GM19395 (cell line): ENCODE data around the gene VWDE.

Source experiments
- ATAC-seq: cut with Tn5 transposase; IDR thresholded peaks from one replicate; pipeline ENCODE4 v1.9.1; 2021; ENCODE audit warnings: mild to moderate bottlenecking, moderate library complexity; ENCODE audit not compliant: unreplicated experiment

Gene VWDE

GRCh38 chr7:12337095-12337494 is 66.6 kb downstream of the VWDE start:
- ATAC-seq = no peak

GRCh38 chr7:12328888-12329770 is 74.5 kb downstream of the VWDE start:
- no peak for ATAC-seq

GRCh38 chr7:12327922-12328321 is 75.7 kb downstream of the VWDE start:
- no peak for ATAC-seq

GRCh38 chr7:12325646-12326045 is 78.0 kb downstream of the VWDE start:
- no peak for ATAC-seq

- no peak for ATAC-seq
Observed at GRCh38 chr7:12323415-12323814, 80.2 kb downstream of the VWDE start.

GRCh38 chr7:12322903-12323300 is 80.8 kb downstream of the VWDE start:
- ATAC-seq = peak; percentile 71

GRCh38 chr7:12322284-12322902 is 81.3 kb downstream of the VWDE start:
- no peak for ATAC-seq

- no peak for ATAC-seq
Observed at GRCh38 chr7:12320987-12321647, 82.5 kb downstream of the VWDE start.

- no peak for ATAC-seq
Observed at GRCh38 chr7:12320241-12320986, 83.3 kb downstream of the VWDE start.

- no peak for ATAC-seq
Observed at GRCh38 chr7:12317675-12318074, 86.0 kb downstream of the VWDE start.

- ATAC-seq = no peak
Observed at GRCh38 chr7:12316925-12317324, 86.7 kb downstream of the VWDE start.

GRCh38 chr7:12315049-12315448 is 88.6 kb downstream of the VWDE start:
- ATAC-seq = no peak

GRCh38 chr7:12314199-12314598 is 89.5 kb downstream of the VWDE start:
- peak; percentile 78 for ATAC-seq

- no peak for ATAC-seq
Observed at GRCh38 chr7:12305502-12305901, 98.2 kb downstream of the VWDE start.

- ATAC-seq = no peak
Observed at GRCh38 chr7:12303495-12303894, 100.2 kb downstream of the VWDE start.

- ATAC-seq = no peak
Observed at GRCh38 chr7:12303062-12303461, 100.6 kb downstream of the VWDE start.

- ATAC-seq = no peak
Observed at GRCh38 chr7:12300415-12300814, 103.2 kb downstream of the VWDE start.

GRCh38 chr7:12299367-12299766 is 104.3 kb downstream of the VWDE start:
- no peak for ATAC-seq

- no peak for ATAC-seq
Observed at GRCh38 chr7:12297283-12298108, 106.2 kb downstream of the VWDE start.

GRCh38 chr7:12296051-12296570 is 107.6 kb downstream of the VWDE start:
- ATAC-seq = no peak
